GM12878 (cell line): ENCODE measurements around the gene NT5DC3. TPM values are rescaled to one million over a fixed set of nuclear protein-coding genes. Genes with fewer than 3 reads are reported as not detected.

ENCODE experiments used
- CREM ChIP-seq: IDR thresholded peaks from 2 replicates; pipeline ENCODE4 v1.6.1; 2014; ENCODE audit warnings: antibody characterized with exemption, low read depth
- EP300 ChIP-seq, 2 experiments: fragments of 150-350 bp in 1 of 2; IDR thresholded peaks; 2 replicates each; pipeline ENCODE4 v1.6.1; 2011 to 2012; ENCODE audit warnings: low read depth in 2 of 2, low read length in 2 of 2, borderline replicate concordance in 1 of 2, improper control_type of control experiment in 1 of 2, inconsistent platforms in 1 of 2; ENCODE audit not compliant: control insufficient read depth in 1 of 2
- IKZF1 ChIP-seq: fragments of 450-650 bp; conservative IDR thresholded peaks from 2 replicates; pipeline ENCODE4 v1.6.1; 2017; ENCODE audit warnings: antibody characterized with exemption, mild to moderate bottlenecking
- MEF2B ChIP-seq: fragments of 450-650 bp; IDR thresholded peaks from 2 replicates; pipeline ENCODE4 v1.6.1; 2018; ENCODE audit warnings: mild to moderate bottlenecking, moderate library complexity; ENCODE audit not compliant: partially characterized antibody, poor library complexity, severe bottlenecking
- RUNX3 ChIP-seq: IDR thresholded peaks from 2 replicates; pipeline ENCODE4 v1.6.1; 2012; ENCODE audit warnings: low read length, inconsistent platforms
- SMC3 ChIP-seq: IDR thresholded peaks from 2 replicates; pipeline ENCODE4 v1.6.1; 2011; ENCODE audit warnings: low read length, improper control_type of control experiment, borderline replicate concordance
- polyA plus RNA-seq, 11 experiments: library from polyadenylated mRNA; depleted of rRNA in 4 of 11; unstranded in 6 of 11; stranded (reverse) in 5 of 11; fragments of >200 nt; fragmentation: Nextera tagmentation in 4 of 11; fragmentation: Illumina TruSeq in 1 of 11; extraction: Ambion mirVana in 4 of 11; extraction: Trizol in 1 of 11; gene quantifications; 1 replicate in 1 of 11; 2 replicates in 10 of 11; pipeline versions ENCODE4 v1.2.1 to v1.2.3, GENCODE V29; 2011 to 2016; ENCODE audit warnings: inconsistent platforms in 2 of 11, missing spikeins in 2 of 11, low read depth in 1 of 11
- total RNA-seq, 4 experiments: library from RNA; depleted of rRNA in 3 of 4; stranded (reverse); fragments of >200 nt in 3 of 4; fragmentation: Illumina TruSeq in 1 of 4; extraction: Trizol in 1 of 4; gene quantifications; 2 replicates each; pipeline versions ENCODE4 v1.2.1 to v1.2.3, GENCODE V29; 2013 to 2021
- TF ChIP-seq, protein P1 (sequence below): fragments of 450-650 bp; IDR thresholded peaks from 2 replicates; pipeline ENCODE4 v1.6.1; 2016; ENCODE audit warnings: mild to moderate bottlenecking
- TF ChIP-seq, protein P2 (sequence below), 3 experiments: IDR thresholded peaks in 2 of 3; conservative IDR thresholded peaks in 1 of 3; 2 replicates each; pipeline ENCODE4 v1.5.1; 2011; ENCODE audit warnings: low read depth in 3 of 3, low read length in 3 of 3, mild to moderate bottlenecking in 3 of 3, control low read depth in 2 of 3, moderate library complexity in 2 of 3, inconsistent platforms in 1 of 3, mixed read lengths in 1 of 3; ENCODE audit not compliant: control insufficient read depth in 2 of 3, insufficient read depth in 1 of 3; ENCODE audit errors: extremely low read depth in 1 of 3
- TF ChIP-seq, protein P3 (sequence below): fragments of 450-650 bp; IDR thresholded peaks from 2 replicates; pipeline ENCODE4 v1.6.1; 2017; ENCODE audit warnings: low read depth, mild to moderate bottlenecking, moderate library complexity

Gene NT5DC3
- total and polyA plus RNA-seq, 10 of the 15 experiments (the other 5 are each of a cell fraction or from before 2014, with no cell fraction given), result 2.0 to 12.4 (median 5.9) TPM

DNA sequence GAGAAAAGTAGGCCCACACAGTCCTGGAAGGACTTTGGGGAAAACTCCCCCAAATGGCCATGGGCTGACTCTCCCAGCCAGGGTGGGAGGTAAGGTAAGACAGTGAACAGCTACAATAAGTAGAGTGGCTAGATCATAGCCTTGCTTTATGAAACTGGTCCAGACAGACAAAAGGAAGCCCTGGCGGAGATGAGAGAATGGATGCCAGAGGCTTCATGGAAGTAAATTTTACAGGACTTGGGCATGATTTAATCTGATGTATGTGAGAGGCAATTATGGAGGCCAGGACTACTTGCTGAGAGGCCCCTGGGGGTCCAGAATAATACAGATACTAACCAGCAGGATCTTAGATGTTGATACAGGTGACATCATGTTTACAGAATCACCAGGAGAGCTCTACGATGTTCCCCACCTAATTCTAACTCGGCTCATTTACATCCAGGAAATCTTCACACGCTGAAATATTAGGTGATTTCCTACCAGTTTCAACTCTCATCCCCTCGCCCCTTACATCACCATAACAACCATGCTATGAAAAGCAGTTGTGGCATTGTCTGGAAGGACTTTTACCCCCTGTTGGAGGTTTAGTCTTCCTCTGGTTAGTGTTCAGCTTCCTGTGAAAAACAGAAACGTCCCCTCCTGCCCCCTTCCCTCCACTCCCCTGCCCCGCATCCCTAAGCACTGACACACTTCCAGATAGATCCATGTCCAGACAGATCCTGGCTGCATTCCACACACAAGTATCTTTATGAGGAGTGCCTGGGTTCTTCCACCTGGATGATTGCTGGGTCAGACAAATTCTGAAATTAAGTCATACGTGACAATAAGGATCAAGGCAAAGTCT is 39.5 kb upstream of the NT5DC3 start (continued):
- TF ChIP-seq, protein P1, sequence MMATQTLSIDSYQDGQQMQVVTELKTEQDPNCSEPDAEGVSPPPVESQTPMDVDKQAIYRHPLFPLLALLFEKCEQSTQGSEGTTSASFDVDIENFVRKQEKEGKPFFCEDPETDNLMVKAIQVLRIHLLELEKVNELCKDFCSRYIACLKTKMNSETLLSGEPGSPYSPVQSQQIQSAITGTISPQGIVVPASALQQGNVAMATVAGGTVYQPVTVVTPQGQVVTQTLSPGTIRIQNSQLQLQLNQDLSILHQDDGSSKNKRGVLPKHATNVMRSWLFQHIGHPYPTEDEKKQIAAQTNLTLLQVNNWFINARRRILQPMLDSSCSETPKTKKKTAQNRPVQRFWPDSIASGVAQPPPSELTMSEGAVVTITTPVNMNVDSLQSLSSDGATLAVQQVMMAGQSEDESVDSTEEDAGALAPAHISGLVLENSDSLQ, result peak; percentile 75
- TF ChIP-seq, protein P2, sequence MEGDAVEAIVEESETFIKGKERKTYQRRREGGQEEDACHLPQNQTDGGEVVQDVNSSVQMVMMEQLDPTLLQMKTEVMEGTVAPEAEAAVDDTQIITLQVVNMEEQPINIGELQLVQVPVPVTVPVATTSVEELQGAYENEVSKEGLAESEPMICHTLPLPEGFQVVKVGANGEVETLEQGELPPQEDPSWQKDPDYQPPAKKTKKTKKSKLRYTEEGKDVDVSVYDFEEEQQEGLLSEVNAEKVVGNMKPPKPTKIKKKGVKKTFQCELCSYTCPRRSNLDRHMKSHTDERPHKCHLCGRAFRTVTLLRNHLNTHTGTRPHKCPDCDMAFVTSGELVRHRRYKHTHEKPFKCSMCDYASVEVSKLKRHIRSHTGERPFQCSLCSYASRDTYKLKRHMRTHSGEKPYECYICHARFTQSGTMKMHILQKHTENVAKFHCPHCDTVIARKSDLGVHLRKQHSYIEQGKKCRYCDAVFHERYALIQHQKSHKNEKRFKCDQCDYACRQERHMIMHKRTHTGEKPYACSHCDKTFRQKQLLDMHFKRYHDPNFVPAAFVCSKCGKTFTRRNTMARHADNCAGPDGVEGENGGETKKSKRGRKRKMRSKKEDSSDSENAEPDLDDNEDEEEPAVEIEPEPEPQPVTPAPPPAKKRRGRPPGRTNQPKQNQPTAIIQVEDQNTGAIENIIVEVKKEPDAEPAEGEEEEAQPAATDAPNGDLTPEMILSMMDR (IDR thresholded peaks at IDR 0.05 in 2 of 3, conservative IDR thresholded peaks at IDR 0.05 in 1 of 3; ENCODE audit: control insufficient read depth in 2 of 3, extremely low read depth in 1 of 3, insufficient read depth in 1 of 3, low read depth in 3 of 3, low read length in 3 of 3), result no peak
- TF ChIP-seq SMC3 (no peak), MEF2B (peak; percentile 18), IKZF1 (peak; percentile 64), EP300 (IDR thresholded peaks at IDR 0.05; ENCODE audit: borderline replicate concordance in 1 of 2, control insufficient read depth in 1 of 2, low read depth in 2 of 2, low read length in 2 of 2) (peak in 1 of 2 experiments; percentile 63; a peak in 1 of 4 replicates), CREM (peak; percentile 24; the same call in 1 of the 2 replicates), RUNX3 (peak; percentile 52)
- TF ChIP-seq, protein P3, sequence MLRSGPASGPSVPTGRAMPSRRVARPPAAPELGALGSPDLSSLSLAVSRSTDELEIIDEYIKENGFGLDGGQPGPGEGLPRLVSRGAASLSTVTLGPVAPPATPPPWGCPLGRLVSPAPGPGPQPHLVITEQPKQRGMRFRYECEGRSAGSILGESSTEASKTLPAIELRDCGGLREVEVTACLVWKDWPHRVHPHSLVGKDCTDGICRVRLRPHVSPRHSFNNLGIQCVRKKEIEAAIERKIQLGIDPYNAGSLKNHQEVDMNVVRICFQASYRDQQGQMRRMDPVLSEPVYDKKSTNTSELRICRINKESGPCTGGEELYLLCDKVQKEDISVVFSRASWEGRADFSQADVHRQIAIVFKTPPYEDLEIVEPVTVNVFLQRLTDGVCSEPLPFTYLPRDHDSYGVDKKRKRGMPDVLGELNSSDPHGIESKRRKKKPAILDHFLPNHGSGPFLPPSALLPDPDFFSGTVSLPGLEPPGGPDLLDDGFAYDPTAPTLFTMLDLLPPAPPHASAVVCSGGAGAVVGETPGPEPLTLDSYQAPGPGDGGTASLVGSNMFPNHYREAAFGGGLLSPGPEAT, result peak; percentile 79
